Endothelial cell of umbilical vein (primary cell): ENCODE results near the gene SEC14L1. TPM values are rescaled to one million over a fixed set of nuclear protein-coding genes. Genes with fewer than 3 reads are reported as not detected.

ENCODE experiments used
- BruUV-seq: library from RNA; stranded (reverse); fragments of 400-500 nt; replicated peaks from 2 replicates; lab custom pipeline; 2021; lab: Mats Ljungman, UMichigan
- CTCF ChIA-PET: fragments of 300-600, 350-600 bp; sonication (Branson Sonifier 250); formaldehyde crosslinking; loops from one replicate; lab custom pipeline; 2021; ENCODE audit warnings: antibody characterized with exemption, inconsistent platforms; lab: Charles Lee
- POLR2A ChIA-PET: fragments of 300-600, 350-600 bp; sonication (Branson Sonifier 250); formaldehyde crosslinking; loops from one replicate; lab custom pipeline; 2021; ENCODE audit warnings: antibody characterized with exemption, inconsistent platforms; lab: Charles Lee
- DNase-seq: peaks from one replicate; pipeline ENCODE4 v3.0.0-alpha.2; 2011; ENCODE audit warnings: low read depth, low spot score
- FAIRE-seq: peaks from 2 replicates; lab custom pipeline; 2011; peaks lifted over from hg19 to GRCh38; lab: Jason Lieb, UNC
- H2AFZ ChIP-seq: 2 replicates; pipeline ENCODE4 v1.6.0; 2012; ENCODE audit warnings: low read depth, low read length, control low read depth, inconsistent platforms
- H3K27ac ChIP-seq: 2 replicates; pipeline ENCODE4 v1.5.1; 2011; ENCODE audit warnings: low read depth, mild to moderate bottlenecking, control low read depth, low read length, moderate library complexity; ENCODE audit not compliant: insufficient read depth
- H3K27me3 ChIP-seq, 2 experiments: 2 replicates each; pipeline versions ENCODE4 v1.6.0 to v1.6.1; 2011; ENCODE audit warnings: low read length in 2 of 2, mixed read lengths in 1 of 2; ENCODE audit not compliant: control insufficient read depth in 2 of 2, insufficient read depth in 2 of 2
- H3K36me3 ChIP-seq, 2 experiments: 2 replicates in 1 of 2; 3 replicates in 1 of 2; pipeline ENCODE4 v1.5.1; 2011; ENCODE audit warnings: low read length in 2 of 2, mild to moderate bottlenecking in 1 of 2, moderate library complexity in 1 of 2; ENCODE audit not compliant: control insufficient read depth in 2 of 2, insufficient read depth in 2 of 2; ENCODE audit errors: extremely low read depth in 1 of 2
- H3K4me1 ChIP-seq: 3 replicates; pipeline ENCODE4 v1.5.1; 2011; ENCODE audit warnings: mild to moderate bottlenecking, low read length; ENCODE audit not compliant: control insufficient read depth, insufficient read depth; ENCODE audit errors: extremely low read depth
- H3K4me2 ChIP-seq: 2 replicates; pipeline ENCODE4 v1.6.1; 2011; ENCODE audit warnings: low read length, control low read depth, mixed read lengths; ENCODE audit not compliant: insufficient read depth
- H3K4me3 ChIP-seq, 3 experiments: fragments of 200-600 bp in 1 of 3; sonication (generic), shearing (Covaris generic) in 1 of 3; replicated peaks in 1 of 3; 2 replicates each; pipeline ENCODE4 v1.5.1; 2011 to 2016; ENCODE audit warnings: control low read depth in 3 of 3, low read length in 3 of 3, mild to moderate bottlenecking in 2 of 3, inconsistent platforms in 1 of 3, low read depth in 1 of 3, moderate library complexity in 1 of 3; ENCODE audit not compliant: insufficient read depth in 1 of 3
- H3K79me2 ChIP-seq: 2 replicates; pipeline ENCODE4 v1.6.0; 2012; ENCODE audit warnings: low read length, inconsistent platforms; ENCODE audit not compliant: control insufficient read depth, insufficient read depth
- H3K9ac ChIP-seq: replicated peaks from 2 replicates; pipeline ENCODE3; 2011; ENCODE audit warnings: low read length, control low read depth; ENCODE audit not compliant: insufficient read depth; ENCODE audit errors: extremely low read depth
- H3K9me1 ChIP-seq: replicated peaks from 3 replicates; pipeline ENCODE4 v1.6.0; 2011; ENCODE audit warnings: mild to moderate bottlenecking, low read length; ENCODE audit not compliant: control insufficient read depth, insufficient read depth; ENCODE audit errors: extremely low read depth
- H3K9me3 ChIP-seq: replicated peaks from 2 replicates; pipeline ENCODE4 v1.5.1; 2012; ENCODE audit warnings: low read length, inconsistent platforms; ENCODE audit not compliant: control insufficient read depth, insufficient read depth
- H4K20me1 ChIP-seq: replicated peaks from 2 replicates; pipeline ENCODE3; 2011; ENCODE audit warnings: mild to moderate bottlenecking, low read length; ENCODE audit not compliant: control insufficient read depth, insufficient read depth; ENCODE audit errors: extremely low read depth
- EZH2 ChIP-seq: IDR thresholded peaks from 2 replicates; pipeline ENCODE4 v1.6.1; 2012; ENCODE audit warnings: borderline replicate concordance, low read depth, mild to moderate bottlenecking, moderate library complexity, low read length, inconsistent platforms; ENCODE audit not compliant: severe bottlenecking
- FOS ChIP-seq: IDR thresholded peaks from 2 replicates; pipeline ENCODE4 v1.6.1; 2011; ENCODE audit warnings: mild to moderate bottlenecking, low read length, moderate library complexity, borderline replicate concordance; ENCODE audit not compliant: insufficient read depth
- GATA2 ChIP-seq: IDR thresholded peaks from 2 replicates; pipeline ENCODE4 v1.7.0; 2011; ENCODE audit warnings: low read depth, mild to moderate bottlenecking, moderate library complexity, mixed read lengths, low read length; ENCODE audit not compliant: insufficient read length, insufficient read depth
- JUN ChIP-seq: IDR thresholded peaks from 2 replicates; pipeline ENCODE4 v1.6.1; 2011; ENCODE audit warnings: borderline replicate concordance, low read depth; ENCODE audit not compliant: insufficient read length, insufficient read depth
- MAX ChIP-seq: IDR thresholded peaks from 2 replicates; pipeline ENCODE4 v1.6.1; 2011; ENCODE audit not compliant: insufficient read depth, insufficient read length
- MYC ChIP-seq: IDR thresholded peaks from one replicate; pipeline ENCODE4 v1.6.1; 2011; ENCODE audit warnings: mild to moderate bottlenecking, low read depth, low read length
- POLR2A ChIP-seq: IDR thresholded peaks from 2 replicates; pipeline ENCODE4 v1.6.1; 2012; ENCODE audit warnings: low read depth, mild to moderate bottlenecking, control low read depth, low read length
- POLR2AphosphoS5 ChIP-seq: IDR thresholded peaks from 2 replicates; pipeline ENCODE4 v1.6.1; 2012; ENCODE audit warnings: low read depth, mild to moderate bottlenecking, control low read depth, low read length, moderate library complexity; ENCODE audit not compliant: insufficient read depth
- dilution Hi-C: fragments of 300-500 bp; cut with MboI; formaldehyde crosslinking; loops from one replicate; pipeline ENCODE4 v1.15.0; 2019; ENCODE audit warnings: low sequenced_read_pairs; ENCODE audit not compliant: extremely low pct_ligation_motif_present
- intact Hi-C: fragments of 100-400 bp; cut with micrococcal nuclease; formaldehyde crosslinking; loops from one replicate; pipeline ENCODE4 v1.10.0; 2022
- polyA plus RNA-seq, 4 experiments: library from polyadenylated mRNA; depleted of rRNA in 3 of 4; stranded (reverse) in 3 of 4; unstranded in 1 of 4; fragments of >200 nt; gene quantifications; 2 replicates each; pipeline versions ENCODE4 v1.2.1 to v1.2.3, GENCODE V29; 2011 to 2012; ENCODE audit warnings: missing spikeins in 1 of 4
- total RNA-seq: library from RNA; stranded (reverse); gene quantifications from 2 replicates; pipeline ENCODE4 v1.2.3, GENCODE V29; 2021
- TF ChIP-seq, protein P1 (sequence below), 2 donors: IDR thresholded peaks; 1 replicate in 1 of 2; 2 replicates in 1 of 2; pipeline ENCODE4 v1.5.1; 2011; ENCODE audit warnings: low read length in 2 of 2, mild to moderate bottlenecking in 2 of 2, moderate library complexity in 2 of 2, control low read depth in 1 of 2, inconsistent platforms in 1 of 2, low read depth in 1 of 2; ENCODE audit not compliant: insufficient read depth in 1 of 2; ENCODE audit errors: extremely low read depth in 1 of 2

The SEC14L1 gene
- total and polyA plus RNA-seq, 2 donors (not counting 3 experiments of a cell fraction or from before 2014, with no cell fraction given): 215 to 631 TPM

DNA sequence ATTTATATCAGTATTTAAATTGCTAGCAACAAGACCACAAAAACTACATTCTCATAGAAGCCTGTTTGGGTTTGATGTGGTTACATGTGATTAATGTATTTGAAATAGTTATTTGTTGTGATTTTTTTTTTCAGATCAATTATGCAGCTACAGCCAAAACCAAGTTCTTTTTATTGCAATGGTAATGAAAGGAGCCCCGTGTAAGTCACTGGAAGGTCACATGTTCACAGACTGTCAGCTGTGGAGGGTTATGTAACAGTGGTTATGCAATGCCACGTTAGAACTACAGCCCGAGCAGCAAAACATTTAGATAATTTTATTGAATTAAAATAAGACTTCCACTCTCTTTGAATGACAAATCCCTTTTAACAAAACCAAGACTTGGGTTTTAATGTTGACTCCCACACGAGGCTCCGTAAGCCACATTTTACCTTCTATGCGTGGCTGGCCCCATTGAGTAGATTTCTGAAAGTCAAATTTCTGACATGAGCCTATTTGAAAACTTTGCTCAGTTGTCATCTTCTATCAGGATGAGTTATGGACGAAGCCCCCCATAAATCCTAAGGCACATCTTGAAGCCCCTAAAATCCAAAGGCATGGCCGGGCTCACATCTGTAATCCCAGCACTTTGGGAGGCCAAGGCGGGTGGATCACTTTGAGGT lies 41.8 kb upstream of the SEC14L1 start:
- Histone ChIP-seq H3K4me3 (no peak overlapping the region), H3K36me3 (peaks cover 16 to 27% of the 10 kb centered on the region in 2 experiments), H2AFZ (no peak overlapping the region), H3K27ac (peak overlapping the region; percentile 36), H3K4me2 (no peak overlapping the region), H4K20me1 (no peaks in the 10 kb centered on the region), H3K9me1 (no peaks in the 10 kb centered on the region), H3K27me3 (no peaks in the 10 kb centered on the region), H3K79me2 (peaks cover 36% of the 10 kb centered on the region), H3K4me1 (peaks cover 29% of the 10 kb centered on the region), H3K9ac (no peak overlapping the region), H3K9me3 (no peaks in the 10 kb centered on the region)
- BruUV-seq: no TSS peak
- dilution Hi-C loops (no loop called here), intact Hi-C loops (no loop called here)
- POLR2A ChIA-PET: no interaction called here
- CTCF ChIA-PET: interaction anchor here (0.9 to 1.3 kb wide), 3 partner anchors 10 to 26 kb away, joined by 3 to 6 read pairs (median 4); no protein-coding TSS in a partner anchor
- TF ChIP-seq, protein P1, sequence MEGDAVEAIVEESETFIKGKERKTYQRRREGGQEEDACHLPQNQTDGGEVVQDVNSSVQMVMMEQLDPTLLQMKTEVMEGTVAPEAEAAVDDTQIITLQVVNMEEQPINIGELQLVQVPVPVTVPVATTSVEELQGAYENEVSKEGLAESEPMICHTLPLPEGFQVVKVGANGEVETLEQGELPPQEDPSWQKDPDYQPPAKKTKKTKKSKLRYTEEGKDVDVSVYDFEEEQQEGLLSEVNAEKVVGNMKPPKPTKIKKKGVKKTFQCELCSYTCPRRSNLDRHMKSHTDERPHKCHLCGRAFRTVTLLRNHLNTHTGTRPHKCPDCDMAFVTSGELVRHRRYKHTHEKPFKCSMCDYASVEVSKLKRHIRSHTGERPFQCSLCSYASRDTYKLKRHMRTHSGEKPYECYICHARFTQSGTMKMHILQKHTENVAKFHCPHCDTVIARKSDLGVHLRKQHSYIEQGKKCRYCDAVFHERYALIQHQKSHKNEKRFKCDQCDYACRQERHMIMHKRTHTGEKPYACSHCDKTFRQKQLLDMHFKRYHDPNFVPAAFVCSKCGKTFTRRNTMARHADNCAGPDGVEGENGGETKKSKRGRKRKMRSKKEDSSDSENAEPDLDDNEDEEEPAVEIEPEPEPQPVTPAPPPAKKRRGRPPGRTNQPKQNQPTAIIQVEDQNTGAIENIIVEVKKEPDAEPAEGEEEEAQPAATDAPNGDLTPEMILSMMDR (IDR thresholded peaks at IDR 0.05; ENCODE audit: extremely low read depth in 1 of 2, insufficient read depth in 1 of 2, low read depth in 1 of 2, low read length in 2 of 2): no peak
- no peak for TF ChIP-seq FOS
- no peak for TF ChIP-seq JUN
- no peak for TF ChIP-seq MAX
- no peak for TF ChIP-seq MYC
- TF ChIP-seq POLR2A: no peak
- no peak for TF ChIP-seq EZH2
- no peak for TF ChIP-seq GATA2
- no peak for TF ChIP-seq POLR2AphosphoS5
- DNase-seq: no peak
- no peak for FAIRE-seq
